HepG2 (cell line): ENCODE measurements around the gene AGR2. TPM values are rescaled to one million over a fixed set of nuclear protein-coding genes. Genes with fewer than 3 reads are reported as not detected.
A peak's percentile ranks its signal among the peaks of the same experiment; 100 is the strongest.

Experiments
- CENPBD1 ChIP-seq: sonication (generic); formaldehyde crosslinking; IDR thresholded peaks from 2 replicates; pipeline ENCODE4 v1.8.0; 2022; ENCODE audit warnings: missing genetic modification reagents, low read depth, mild to moderate bottlenecking, borderline replicate concordance
- GPN1 ChIP-seq: sonication (generic); formaldehyde crosslinking; IDR thresholded peaks from 2 replicates; pipeline ENCODE4 v1.5.1; 2020; ENCODE audit warnings: missing genetic modification reagents, borderline replicate concordance
- MAFF ChIP-seq: IDR thresholded peaks from 2 replicates; pipeline ENCODE4 v1.6.1; 2011; ENCODE audit warnings: low read depth, low read length, improper control_type of control experiment
- MAX ChIP-seq: IDR thresholded peaks from 2 replicates; pipeline ENCODE4 v1.6.1; 2012; ENCODE audit warnings: inconsistent platforms
- MXD3 ChIP-seq: IDR thresholded peaks from 2 replicates; pipeline ENCODE4 v1.6.1; 2016; ENCODE audit warnings: mild to moderate bottlenecking, missing biosample characterization, missing genetic modification reagents
- REPIN1 ChIP-seq: sonication (generic); formaldehyde crosslinking; IDR thresholded peaks from 2 replicates; pipeline ENCODE4 v1.8.0; 2022; ENCODE audit warnings: missing genetic modification reagents, low read depth, mild to moderate bottlenecking, borderline replicate concordance
- TBP ChIP-seq: sonication (generic); formaldehyde crosslinking; IDR thresholded peaks from 2 replicates; pipeline ENCODE4 v1.5.0; 2020; ENCODE audit warnings: missing genetic modification reagents
- TOPORS ChIP-seq: sonication (generic); formaldehyde crosslinking; IDR thresholded peaks from 2 replicates; pipeline ENCODE4 v1.8.0; 2023; ENCODE audit warnings: mild to moderate bottlenecking, missing genetic modification reagents
- UBTF ChIP-seq: sonication (generic); formaldehyde crosslinking; IDR thresholded peaks from 2 replicates; pipeline ENCODE4 v1.4.0; 2020; ENCODE audit warnings: mild to moderate bottlenecking, missing genetic modification reagents
- ZIK1 ChIP-seq: sonication (generic); formaldehyde crosslinking; IDR thresholded peaks from 2 replicates; pipeline ENCODE4 v1.5.0; 2020; ENCODE audit warnings: mild to moderate bottlenecking, low read depth, missing genetic modification reagents, borderline replicate concordance
- ZNF430 ChIP-seq: sonication (generic); formaldehyde crosslinking; IDR thresholded peaks from 2 replicates; pipeline ENCODE4 v1.9.0; 2021; ENCODE audit warnings: mild to moderate bottlenecking, missing genetic modification reagents
- ZNF512B ChIP-seq: sonication (generic); formaldehyde crosslinking; IDR thresholded peaks from 2 replicates; pipeline ENCODE4 v1.5.1; 2020; ENCODE audit warnings: missing genetic modification reagents, mild to moderate bottlenecking, borderline replicate concordance
- ZNF563 ChIP-seq: sonication (generic); formaldehyde crosslinking; IDR thresholded peaks from 2 replicates; pipeline ENCODE4 v1.8.0; 2022; ENCODE audit warnings: mild to moderate bottlenecking, moderate library complexity, missing genetic modification reagents
- polyA plus RNA-seq, 8 experiments: library from polyadenylated mRNA; depleted of rRNA in 3 of 8; stranded (reverse) in 7 of 8; unstranded in 1 of 8; fragments of >200 nt; fragmentation: Illumina TruSeq in 4 of 8; extraction: Trizol in 4 of 8; gene quantifications; 2 replicates each; pipeline versions ENCODE4 v1.2.1 to v1.2.3, GENCODE V29; 2011 to 2016; ENCODE audit warnings: low read depth in 4 of 8, missing spikeins in 1 of 8, mixed read lengths in 1 of 8; ENCODE audit not compliant: insufficient read depth in 1 of 8
- total RNA-seq, 5 experiments: library from RNA; depleted of rRNA; stranded (reverse); fragments of >200 nt; fragmentation: Illumina TruSeq; extraction: Trizol; gene quantifications; 2 replicates each; pipeline ENCODE4 v1.2.3, GENCODE V29; 2016; ENCODE audit warnings: low read depth in 1 of 5
- TF ChIP-seq, protein P1 (sequence below): sonication (generic); formaldehyde crosslinking; IDR thresholded peaks from 2 replicates; pipeline ENCODE4 v1.5.1; 2020; ENCODE audit warnings: mild to moderate bottlenecking, missing genetic modification reagents, borderline replicate concordance

AGR2 gene
- total and polyA plus RNA-seq, 2 of the 13 experiments (the other 11 are each of a cell fraction or from before 2014, with no cell fraction given) = 1.7 to 2.9 TPM

GRCh38 chr7:16753932-16754855 lies 50.6 kb downstream of the AGR2 start (continued):
- TF ChIP-seq, protein P1, sequence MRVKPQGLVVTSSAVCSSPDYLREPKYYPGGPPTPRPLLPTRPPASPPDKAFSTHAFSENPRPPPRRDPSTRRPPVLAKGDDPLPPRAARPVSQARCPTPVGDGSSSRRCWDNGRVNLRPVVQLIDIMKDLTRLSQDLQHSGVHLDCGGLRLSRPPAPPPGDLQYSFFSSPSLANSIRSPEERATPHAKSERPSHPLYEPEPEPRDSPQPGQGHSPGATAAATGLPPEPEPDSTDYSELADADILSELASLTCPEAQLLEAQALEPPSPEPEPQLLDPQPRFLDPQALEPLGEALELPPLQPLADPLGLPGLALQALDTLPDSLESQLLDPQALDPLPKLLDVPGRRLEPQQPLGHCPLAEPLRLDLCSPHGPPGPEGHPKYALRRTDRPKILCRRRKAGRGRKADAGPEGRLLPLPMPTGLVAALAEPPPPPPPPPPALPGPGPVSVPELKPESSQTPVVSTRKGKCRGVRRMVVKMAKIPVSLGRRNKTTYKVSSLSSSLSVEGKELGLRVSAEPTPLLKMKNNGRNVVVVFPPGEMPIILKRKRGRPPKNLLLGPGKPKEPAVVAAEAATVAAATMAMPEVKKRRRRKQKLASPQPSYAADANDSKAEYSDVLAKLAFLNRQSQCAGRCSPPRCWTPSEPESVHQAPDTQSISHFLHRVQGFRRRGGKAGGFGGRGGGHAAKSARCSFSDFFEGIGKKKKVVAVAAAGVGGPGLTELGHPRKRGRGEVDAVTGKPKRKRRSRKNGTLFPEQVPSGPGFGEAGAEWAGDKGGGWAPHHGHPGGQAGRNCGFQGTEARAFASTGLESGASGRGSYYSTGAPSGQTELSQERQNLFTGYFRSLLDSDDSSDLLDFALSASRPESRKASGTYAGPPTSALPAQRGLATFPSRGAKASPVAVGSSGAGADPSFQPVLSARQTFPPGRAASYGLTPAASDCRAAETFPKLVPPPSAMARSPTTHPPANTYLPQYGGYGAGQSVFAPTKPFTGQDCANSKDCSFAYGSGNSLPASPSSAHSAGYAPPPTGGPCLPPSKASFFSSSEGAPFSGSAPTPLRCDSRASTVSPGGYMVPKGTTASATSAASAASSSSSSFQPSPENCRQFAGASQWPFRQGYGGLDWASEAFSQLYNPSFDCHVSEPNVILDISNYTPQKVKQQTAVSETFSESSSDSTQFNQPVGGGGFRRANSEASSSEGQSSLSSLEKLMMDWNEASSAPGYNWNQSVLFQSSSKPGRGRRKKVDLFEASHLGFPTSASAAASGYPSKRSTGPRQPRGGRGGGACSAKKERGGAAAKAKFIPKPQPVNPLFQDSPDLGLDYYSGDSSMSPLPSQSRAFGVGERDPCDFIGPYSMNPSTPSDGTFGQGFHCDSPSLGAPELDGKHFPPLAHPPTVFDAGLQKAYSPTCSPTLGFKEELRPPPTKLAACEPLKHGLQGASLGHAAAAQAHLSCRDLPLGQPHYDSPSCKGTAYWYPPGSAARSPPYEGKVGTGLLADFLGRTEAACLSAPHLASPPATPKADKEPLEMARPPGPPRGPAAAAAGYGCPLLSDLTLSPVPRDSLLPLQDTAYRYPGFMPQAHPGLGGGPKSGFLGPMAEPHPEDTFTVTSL (CRISPR knock-in tag) = peak; percentile 71
- TF ChIP-seq ZIK1 (CRISPR knock-in tag) = peak; percentile 23; the same call in 1 of the 2 replicates
- TF ChIP-seq MAFF = no peak
- TF ChIP-seq CENPBD1 (CRISPR knock-in tag) = no peak
- peak; percentile 49 for TF ChIP-seq MAX
- TF ChIP-seq MXD3 = no peak
- 0 out of 2 replicates have a peak, but pooled peaks have one; percentile 12 for TF ChIP-seq ZNF430 (CRISPR knock-in tag)
- no peak for TF ChIP-seq TBP
- TF ChIP-seq GPN1 (CRISPR knock-in tag) = no peak
- 0 out of 2 replicates have a peak, but pooled peaks have one; percentile 35 for TF ChIP-seq REPIN1
- 0 out of 2 replicates have a peak, but pooled peaks have one; percentile 29 for TF ChIP-seq ZNF563 (CRISPR knock-in tag)
- TF ChIP-seq UBTF (CRISPR knock-in tag) = peak; percentile 52
- TF ChIP-seq TOPORS (CRISPR knock-in tag) = 0 out of 2 replicates have a peak, but pooled peaks have one; percentile 11
- 0 out of 2 replicates have a peak, but pooled peaks have one; percentile 88 for TF ChIP-seq ZNF512B
